ENCODE measurements around the gene CSAD. TPM values are rescaled to one million over a fixed set of nuclear protein-coding genes. Genes with fewer than 3 reads are reported as not detected.

Gene CSAD
- total and polyA plus RNA-seq, 8 donors, result 33.1 to 109 (median 93.3) TPM

DNA sequence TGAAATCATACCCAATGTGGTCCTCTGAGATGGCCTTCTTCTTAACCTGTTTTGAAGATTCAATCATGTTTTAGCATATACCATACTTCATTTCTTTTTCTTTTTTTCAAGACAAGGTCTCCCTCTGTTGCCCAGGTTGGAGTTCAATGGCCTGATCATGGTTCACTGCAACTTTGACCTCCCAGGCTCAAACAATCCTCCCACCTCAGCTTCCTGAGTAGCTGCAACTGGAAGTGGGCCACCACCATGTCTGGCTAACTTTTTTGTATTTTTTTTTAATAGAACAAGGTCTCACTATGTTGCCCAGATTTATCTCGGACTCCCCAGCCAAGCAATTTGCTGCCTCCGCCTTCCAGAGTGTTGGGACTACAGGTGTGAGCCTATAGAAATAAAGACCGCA is 47.0 kb downstream of the CSAD start:
- no peak overlapping the region for H3K4me3 ChIP-seq
- TF ChIP-seq, protein P1, sequence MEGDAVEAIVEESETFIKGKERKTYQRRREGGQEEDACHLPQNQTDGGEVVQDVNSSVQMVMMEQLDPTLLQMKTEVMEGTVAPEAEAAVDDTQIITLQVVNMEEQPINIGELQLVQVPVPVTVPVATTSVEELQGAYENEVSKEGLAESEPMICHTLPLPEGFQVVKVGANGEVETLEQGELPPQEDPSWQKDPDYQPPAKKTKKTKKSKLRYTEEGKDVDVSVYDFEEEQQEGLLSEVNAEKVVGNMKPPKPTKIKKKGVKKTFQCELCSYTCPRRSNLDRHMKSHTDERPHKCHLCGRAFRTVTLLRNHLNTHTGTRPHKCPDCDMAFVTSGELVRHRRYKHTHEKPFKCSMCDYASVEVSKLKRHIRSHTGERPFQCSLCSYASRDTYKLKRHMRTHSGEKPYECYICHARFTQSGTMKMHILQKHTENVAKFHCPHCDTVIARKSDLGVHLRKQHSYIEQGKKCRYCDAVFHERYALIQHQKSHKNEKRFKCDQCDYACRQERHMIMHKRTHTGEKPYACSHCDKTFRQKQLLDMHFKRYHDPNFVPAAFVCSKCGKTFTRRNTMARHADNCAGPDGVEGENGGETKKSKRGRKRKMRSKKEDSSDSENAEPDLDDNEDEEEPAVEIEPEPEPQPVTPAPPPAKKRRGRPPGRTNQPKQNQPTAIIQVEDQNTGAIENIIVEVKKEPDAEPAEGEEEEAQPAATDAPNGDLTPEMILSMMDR (IDR thresholded peaks at IDR 0.05), result no peak
- no peak for DNase-seq
- H3K36me3 ChIP-seq, result no peaks in the 10 kb centered on the region
- no peak for ATAC-seq
- no peaks in the 10 kb centered on the region for H3K4me1 ChIP-seq
- H3K27ac ChIP-seq, result no peak overlapping the region
- intact Hi-C loops (cut with DNase I), result no loop called here
- no peaks in the 10 kb centered on the region for H3K27me3 ChIP-seq
- H3K9me3 ChIP-seq, result peaks cover 0 to 7% of the 10 kb centered on the region in 2 donors

DNA sequence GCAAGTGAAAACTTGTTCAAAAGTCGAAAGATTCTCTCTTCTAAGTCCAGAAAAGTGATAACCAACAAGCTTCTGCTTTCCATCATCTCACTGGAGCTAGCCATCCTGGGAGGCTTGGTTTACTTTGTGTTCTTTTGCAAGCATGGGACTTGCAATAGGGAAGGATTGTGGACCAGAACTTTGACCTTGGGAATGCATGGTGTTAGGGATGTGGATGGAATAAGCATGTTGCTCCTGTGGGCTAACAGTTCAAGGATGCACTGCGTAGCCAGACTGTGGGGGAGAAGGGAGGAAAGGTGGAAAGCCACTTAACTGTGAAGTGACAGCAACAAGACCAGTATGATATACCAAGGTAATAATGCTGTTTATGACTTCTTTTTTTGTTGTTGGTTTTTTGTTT is 48.9 kb downstream of the CSAD start:
- ATAC-seq (no peak), DNase-seq (no peak)
- TF ChIP-seq, protein P1 (IDR thresholded peaks at IDR 0.05), result no peak
- H3K4me1 ChIP-seq, result no peaks in the 10 kb centered on the region
- intact Hi-C loops (cut with DNase I), result no loop called here
- no peaks in the 10 kb centered on the region for H3K27me3 ChIP-seq
- H3K9me3 ChIP-seq, result peaks cover 0 to 2% of the 10 kb centered on the region in 2 donors
- H3K27ac ChIP-seq, result no peak overlapping the region
- no peak overlapping the region for H3K4me3 ChIP-seq
- no peaks in the 10 kb centered on the region for H3K36me3 ChIP-seq

DNA sequence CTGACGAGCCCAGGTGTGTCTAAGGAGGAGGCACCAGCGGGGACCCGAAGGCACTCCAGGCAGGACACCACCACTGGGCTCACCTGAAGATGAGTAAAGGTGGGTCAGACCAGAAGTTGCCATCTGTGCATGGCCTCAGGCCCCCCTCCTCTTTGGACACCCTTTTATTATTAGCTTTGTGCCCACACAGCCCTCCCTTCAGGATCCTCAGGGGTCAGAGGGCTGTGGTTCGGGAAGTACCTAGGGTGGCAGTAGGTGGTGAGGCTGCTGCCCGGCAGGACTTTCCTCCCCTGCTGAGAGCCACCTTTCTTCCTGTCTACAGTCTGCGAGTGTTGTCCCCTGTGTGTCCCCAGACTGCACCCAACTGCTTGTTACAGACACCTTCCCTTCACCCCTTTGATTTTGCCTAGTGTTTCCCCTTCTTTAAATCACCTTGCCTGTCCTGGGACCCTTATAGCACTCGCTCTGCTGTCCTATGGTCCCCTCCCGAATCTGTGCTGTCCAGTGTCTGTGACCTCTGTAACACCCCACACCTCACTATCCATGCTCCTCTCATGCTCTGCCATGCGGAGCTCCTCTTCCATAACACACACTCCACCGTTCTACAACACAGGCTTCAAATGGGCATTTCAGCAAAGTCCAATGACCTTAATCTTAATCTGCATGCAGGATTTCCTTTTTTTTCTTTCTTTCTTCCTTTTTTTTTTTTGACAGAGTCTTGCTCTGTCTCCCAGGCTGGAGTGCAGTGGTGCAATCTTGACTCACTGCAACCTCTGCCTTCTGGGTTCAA is 51.8 kb downstream of the CSAD start:
- no peaks in the 10 kb centered on the region for H3K9me3 ChIP-seq
- intact Hi-C loops (cut with DNase I), result no loop called here
- no peaks in the 10 kb centered on the region for H3K27me3 ChIP-seq
- no peaks in the 10 kb centered on the region for H3K36me3 ChIP-seq
- TF ChIP-seq, protein P1 (IDR thresholded peaks at IDR 0.05), result no peak
- H3K4me1 ChIP-seq, result no peaks in the 10 kb centered on the region
- no peak overlapping the region for H3K4me3 ChIP-seq
- H3K27ac ChIP-seq, result no peak overlapping the region
- DNase-seq, result no peak
- no peak for ATAC-seq

DNA sequence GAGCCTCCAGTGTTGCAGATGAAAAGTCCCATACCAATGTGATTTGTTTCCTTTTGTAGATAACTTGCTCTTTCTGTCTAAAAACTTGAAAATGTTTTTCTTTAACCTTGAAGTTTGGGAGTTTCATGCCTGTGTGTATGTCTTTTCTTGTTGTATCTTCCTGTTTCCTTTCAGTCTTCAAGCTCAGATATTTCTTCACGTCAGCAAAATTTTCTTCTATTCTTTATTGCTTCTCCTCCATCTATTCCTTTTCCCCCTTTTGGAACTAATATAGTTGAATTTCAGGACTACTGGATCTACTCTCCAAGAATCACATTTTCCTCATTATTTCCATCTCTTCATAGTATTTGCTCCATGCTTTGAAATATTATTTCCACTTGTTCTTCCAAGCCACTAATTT is 53.6 kb downstream of the CSAD start:
- ATAC-seq, result no peak
- no peak overlapping the region for H3K4me3 ChIP-seq
- no peaks in the 10 kb centered on the region for H3K27me3 ChIP-seq
- no peaks in the 10 kb centered on the region for H3K9me3 ChIP-seq
- TF ChIP-seq, protein P1 (IDR thresholded peaks at IDR 0.05), result no peak
- intact Hi-C loops (cut with DNase I), result no loop called here
- no peak overlapping the region for H3K27ac ChIP-seq
- no peaks in the 10 kb centered on the region for H3K4me1 ChIP-seq
- DNase-seq, result no peak
- no peaks in the 10 kb centered on the region for H3K36me3 ChIP-seq

DNA sequence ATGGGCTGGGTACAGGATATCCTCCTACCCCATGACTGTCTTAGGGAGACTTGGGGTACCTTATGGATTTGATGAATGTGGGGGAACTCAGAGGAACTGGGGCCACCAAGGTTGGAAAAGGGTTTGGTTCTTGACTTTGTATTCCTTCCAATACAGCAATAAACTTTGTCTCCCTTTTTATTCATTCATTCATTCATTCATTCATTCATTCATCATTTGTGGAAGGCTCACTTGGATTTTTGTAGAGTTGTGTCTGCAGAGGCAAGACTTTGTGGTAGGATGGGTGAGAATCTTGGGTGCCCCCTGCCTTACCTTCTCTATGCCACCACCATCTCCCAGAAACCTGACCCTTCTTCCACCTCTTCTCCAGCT is 56.4 kb downstream of the CSAD start:
- DNase-seq, result no peak
- Histone ChIP-seq H3K27ac (no peak overlapping the region), H3K4me3 (no peak overlapping the region), H3K4me1 (no peaks in the 10 kb centered on the region), H3K27me3 (no peaks in the 10 kb centered on the region), H3K9me3 (no peaks in the 10 kb centered on the region), H3K36me3 (no peaks in the 10 kb centered on the region)
- ATAC-seq, result no peak
- intact Hi-C loops (cut with DNase I), result no loop called here
- TF ChIP-seq, protein P1 (IDR thresholded peaks at IDR 0.05), result no peak
